ENCODE data around the gene RAB40C.

DNA sequence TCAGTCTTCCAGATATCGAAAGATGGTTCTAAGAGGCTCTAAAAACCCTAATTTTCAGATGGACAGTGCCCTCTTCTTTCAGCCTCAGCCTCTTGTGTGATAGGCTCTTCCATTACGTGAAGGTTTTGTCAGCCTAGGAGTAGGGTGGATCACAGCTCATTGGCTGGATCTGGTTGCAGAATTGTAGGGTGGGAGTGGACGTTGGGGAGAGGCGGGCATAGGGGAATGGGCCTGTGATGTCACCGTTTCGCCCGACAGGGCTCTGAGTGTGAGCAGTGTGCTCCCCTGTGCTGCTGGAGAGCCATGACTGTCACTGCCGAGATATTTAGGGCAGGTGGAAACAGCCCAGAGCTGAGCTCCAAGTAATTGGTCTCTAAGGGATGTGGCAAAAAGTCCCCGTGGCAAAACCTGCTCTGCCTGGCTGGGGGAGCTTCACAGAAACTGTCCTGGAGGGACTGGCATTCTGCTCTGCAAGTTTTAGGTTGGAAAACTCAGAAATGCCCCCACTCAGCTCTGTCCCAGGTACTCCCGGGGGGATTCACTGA lies 34.7 kb downstream of the RAB40C start:
- TF ChIP-seq ETV6 (IDR thresholded peaks at IDR 0.05; ENCODE audit: borderline replicate concordance in 1 of 2, low read depth in 2 of 2, low read length in 1 of 2) (no peak), ETV6 (CRISPR knock-in tag; IDR thresholded peaks at IDR 0.05; ENCODE audit: borderline replicate concordance) (no peak), MTA1 (IDR thresholded peaks at IDR 0.05; ENCODE audit: borderline replicate concordance) (no peak)
- TF ChIP-seq, protein P1, sequence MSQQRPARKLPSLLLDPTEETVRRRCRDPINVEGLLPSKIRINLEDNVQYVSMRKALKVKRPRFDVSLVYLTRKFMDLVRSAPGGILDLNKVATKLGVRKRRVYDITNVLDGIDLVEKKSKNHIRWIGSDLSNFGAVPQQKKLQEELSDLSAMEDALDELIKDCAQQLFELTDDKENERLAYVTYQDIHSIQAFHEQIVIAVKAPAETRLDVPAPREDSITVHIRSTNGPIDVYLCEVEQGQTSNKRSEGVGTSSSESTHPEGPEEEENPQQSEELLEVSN (IDR thresholded peaks at IDR 0.05; ENCODE audit: borderline replicate concordance in 1 of 2, extremely low read depth in 1 of 2, insufficient read depth in 1 of 2, insufficient read length in 1 of 2, low read depth in 1 of 2, low read length in 1 of 2, poor library complexity in 1 of 2, severe bottlenecking in 1 of 2), result no peak
